HG02938 (cell line): ENCODE data around the gene KRT75.
"Not testable (repeated sequence)": the region's sequence is repeated elsewhere in the genome, so short reads cannot be mapped to it uniquely, and the experiment has no call there.

Experiments
- ATAC-seq: cut with Tn5 transposase; IDR thresholded peaks from one replicate; pipeline ENCODE4 v1.9.1; 2021; ENCODE audit warnings: mild to moderate bottlenecking, moderate library complexity; ENCODE audit not compliant: unreplicated experiment

The KRT75 gene

DNA sequence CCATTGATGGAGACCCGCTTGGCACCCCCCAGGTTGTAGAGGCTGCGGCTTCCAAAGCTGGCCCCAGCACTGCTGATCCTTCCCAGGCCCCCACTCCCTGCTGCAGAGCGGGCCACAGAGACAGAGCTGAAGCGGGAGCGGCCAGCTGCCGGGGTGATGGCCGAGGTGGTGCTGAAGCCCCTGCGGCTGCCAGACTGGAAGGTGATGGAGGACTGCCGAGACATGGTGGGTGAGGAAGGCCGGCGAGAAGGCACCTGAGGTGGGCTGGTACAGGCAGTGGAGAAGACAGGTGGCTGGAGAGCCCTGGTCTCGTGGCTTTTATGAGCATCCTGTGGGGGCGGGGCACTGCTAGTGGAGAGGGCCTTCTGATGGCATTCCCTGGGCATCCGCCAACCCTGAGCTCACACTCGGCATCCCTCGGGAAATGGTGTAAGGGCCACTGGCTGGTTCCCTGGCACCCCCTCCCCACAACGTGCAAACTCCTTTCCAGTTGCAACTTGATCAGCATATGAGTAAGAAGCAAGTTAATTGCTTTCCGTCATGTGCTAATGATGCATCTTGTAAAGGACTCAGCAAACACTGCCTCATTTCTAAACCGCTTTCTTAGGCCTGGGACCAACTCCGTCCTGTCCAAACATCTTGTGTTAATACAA, at the start of gene KRT75:
TSS of gene KRT75 (minus strand) at position 291 of the 653 bp plus-strand sequence. CDS start at position 224, 67 bp downstream.
- no peak for ATAC-seq

DNA sequence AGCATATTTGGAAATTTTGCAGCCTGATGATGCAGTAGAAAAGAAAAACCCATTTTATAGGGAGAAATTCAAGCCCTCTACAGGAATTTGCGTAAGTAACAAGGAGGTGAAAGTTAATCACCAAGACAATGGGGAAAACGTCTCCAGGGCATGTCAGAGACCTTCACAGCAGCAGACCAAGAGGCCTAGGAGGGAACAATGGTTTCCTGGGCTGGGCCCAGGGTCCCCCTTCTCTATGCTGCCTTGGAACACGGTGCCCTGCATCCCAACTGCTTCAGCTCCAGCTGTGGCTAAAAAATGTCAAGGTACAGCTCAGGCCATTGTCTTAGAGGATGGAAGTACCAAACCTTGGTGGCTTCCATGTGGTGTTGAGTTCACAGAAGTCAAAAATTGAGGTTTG, 45.9 kb upstream of the KRT75 start:
- ATAC-seq = no peak

DNA sequence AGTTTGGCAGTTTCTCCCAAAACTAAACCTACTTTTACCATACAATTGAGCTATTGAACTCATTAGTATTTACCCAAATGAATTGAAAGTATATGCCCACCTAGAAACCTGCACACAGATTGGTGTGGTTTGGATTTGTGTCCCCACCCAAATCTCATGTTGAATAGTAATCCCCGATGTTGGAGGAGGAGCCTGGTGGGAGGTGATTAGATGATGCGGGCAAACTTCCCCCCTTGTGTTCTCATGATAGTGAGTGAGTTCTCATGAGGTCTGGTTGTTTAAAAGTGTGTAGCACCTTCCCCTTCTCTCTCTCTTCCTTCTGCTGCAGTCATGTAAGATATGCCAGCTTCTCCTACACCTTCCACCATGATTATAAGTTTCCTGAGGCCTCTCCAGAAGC, 43.5 kb upstream of the KRT75 start:
- no peak for ATAC-seq

DNA sequence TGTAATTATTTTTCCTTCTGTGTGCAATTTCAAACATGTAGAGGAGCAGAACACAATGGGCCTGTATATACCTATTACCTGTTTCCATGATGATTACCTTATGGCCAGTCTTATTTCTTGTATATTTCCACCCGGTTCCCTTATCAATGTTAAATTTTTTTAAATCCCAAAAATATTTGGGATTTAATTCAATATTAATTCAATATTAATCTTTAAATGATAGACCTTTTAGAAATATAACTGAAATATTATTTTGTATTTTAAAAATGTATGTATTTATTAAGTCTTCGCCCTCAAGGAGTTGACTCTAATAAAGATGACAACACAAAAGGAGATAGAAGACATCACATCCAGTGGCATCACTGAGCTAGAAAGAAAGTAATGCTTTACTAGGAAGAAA, 40.0 kb upstream of the KRT75 start:
- no peak for ATAC-seq

DNA sequence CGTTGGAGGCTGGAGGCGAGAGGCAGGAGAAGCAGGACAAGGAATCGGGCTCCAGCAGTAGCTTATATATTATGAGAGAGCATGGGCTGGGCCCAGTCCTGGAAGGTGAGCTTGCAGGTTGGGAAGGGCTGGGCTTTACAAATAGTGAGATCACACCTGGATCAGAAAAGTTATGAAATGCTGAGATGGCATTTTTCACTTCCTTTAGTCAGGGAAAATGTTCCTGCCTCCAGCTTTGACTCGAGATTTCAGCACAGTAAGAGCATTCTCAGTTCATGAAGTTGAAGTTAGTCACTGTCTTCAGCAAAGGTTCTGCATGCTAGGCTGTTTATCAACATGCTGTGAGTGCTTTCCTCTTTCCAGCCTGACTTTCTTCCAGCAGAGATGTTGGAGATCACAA, 39.6 kb upstream of the KRT75 start, which contains the start of gene KRT6C:
TSS of gene KRT6C (minus strand) at position 38 of the 400 bp plus-strand sequence. CDS start 68 bp downstream, outside the sequence.
- no peak for ATAC-seq

DNA sequence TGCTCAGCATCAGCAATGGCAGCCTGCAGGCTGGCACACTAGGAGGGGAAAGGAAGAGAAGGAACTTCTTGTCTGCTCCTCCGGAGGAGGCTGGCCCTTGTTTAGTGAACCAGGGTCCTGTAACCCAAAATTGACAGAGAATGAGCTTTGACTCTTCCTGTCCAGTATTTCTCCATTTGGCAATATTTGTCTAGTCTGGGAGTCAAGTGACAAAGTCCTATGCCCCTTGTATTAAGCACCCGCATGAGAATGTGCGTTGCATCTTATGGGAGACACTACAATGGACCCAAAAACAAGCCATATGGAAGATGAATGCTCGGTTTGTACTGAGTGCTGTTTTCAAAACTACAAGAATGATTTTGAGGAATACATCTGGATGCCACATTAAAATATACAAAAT, 35.7 kb upstream of the KRT75 start:
- no peak for ATAC-seq

DNA sequence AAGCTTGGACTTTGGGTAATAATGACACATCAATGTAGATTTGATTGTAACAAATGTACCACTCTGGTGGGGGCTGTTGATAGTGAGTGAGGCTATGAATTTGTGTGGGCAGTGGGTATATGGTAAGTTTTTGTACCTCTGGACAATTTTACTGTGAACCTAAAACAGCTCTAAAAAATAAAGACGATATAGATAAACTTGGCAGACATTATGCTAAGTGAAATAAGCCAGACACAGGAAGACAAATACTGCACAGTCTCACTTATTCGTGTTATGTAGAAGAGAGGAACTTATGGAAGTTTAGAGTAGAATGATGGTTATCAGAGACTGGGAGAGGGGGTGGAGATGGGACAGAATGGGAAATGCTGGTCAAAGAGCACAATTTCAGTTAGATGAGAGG, 30.7 kb upstream of the KRT75 start:
- no peak for ATAC-seq

DNA sequence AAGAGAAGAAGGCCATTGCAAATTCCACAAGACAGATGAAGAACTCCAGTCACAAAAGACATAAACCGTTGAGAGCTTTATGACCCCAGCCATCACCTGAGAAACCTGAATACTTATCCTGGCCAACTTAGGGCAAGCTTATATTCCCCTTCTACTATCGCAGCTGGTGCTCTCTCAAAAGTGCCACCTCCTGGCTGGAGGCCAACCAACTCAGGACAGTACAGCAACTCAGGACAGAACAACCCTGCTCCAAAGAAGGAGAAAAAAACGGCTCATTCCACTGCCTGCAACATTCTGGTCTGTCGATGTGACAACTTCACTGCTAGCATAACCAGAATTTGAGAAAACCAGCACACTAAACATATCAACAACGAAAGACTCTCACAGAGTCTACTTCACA, 27.5 kb upstream of the KRT75 start:
- no peak for ATAC-seq

DNA sequence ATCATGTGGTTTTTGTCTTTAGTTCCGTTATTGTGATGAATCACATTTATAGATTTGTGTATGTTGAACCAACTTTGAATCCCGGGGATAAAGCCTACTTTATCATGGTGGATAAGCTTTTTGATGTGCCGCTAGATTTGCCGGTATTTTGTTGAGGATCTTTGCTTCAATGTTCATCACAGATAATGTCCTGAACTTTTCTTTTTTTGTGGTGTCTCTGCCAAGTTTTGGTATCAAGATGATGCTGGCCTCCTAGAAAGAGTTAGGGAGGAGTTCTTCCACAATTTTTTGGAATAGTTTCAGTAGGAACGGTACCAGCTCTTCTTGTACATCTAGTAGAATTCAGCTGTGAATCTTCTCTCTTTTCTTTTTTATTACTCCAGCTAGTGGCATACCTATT, 24.7 kb upstream of the KRT75 start:
- no peak for ATAC-seq

DNA sequence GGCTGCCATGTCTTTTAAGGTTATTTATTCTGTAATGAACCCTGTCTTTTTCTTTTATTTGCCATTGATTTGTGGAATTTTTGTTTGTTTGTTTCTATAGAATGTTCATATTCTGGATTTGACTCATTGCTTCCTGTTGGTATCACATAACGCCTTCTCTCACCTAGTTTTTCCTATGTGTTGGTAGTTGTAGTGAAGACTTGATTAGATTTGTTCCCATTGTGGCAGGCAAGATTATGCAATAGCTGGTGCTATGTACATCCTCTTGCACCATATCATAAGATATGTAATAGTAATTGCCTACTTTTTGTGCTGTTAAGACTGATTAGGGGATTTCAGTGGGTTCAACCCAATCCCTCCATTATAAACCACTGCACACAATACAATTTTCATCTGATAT, 21.6 kb upstream of the KRT75 start:
- ATAC-seq = no peak

DNA sequence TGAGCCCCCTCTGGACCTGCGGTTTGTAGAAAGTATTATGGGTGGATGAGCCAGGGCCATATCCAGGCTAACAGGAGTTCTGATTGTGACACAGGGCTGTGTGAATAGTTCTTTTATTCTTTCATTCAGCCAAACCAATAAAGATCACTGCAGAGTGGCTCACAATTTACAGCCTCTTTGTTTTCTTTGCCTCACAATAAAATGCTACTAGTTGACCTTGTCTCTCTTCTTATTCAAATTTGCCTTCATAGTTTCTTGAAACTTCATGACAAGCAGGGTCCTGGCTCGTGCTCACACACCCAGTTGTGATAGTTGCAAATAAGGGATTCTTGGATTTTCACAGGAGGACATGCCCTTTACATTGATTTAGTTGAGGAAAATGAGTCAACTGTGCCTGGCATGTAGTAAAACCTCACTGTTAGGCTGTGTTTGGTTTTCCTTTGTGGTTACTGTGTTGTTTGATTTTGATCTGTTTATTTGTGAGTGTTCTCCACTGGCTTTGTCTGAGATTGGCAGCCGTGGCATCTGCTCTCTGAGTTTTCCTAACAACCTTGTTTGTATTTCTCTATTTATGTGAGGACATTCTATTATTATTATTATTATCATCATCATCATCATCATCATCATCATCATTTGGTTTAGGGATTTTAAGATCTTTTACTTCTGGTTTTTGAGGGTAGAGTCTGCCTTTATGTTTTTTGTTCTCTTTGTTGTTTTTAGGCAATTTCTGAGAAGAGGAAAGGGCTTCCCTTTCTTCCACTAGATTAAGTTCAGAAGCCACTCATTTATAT, 20.4 kb upstream of the KRT75 start:
- no peak for ATAC-seq

DNA sequence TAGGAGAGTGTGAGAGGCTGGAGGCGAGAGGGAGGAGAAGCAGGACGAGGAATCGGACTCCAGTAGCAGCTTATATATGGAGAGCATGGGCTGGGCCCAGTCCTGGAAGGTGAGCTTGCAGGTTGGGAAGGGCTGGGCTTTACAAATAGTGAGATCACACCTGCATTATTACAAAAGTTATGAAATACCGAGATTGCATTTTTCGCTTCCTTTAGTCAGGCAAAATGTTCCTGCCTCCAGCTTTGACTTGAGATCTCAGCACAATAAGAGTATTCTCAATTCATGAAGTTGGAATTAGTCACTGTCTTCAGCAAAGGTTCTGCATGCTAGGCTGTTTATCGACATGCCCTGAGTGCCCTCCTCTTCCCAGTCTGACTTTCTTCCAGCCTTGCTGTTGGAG, 17.9 kb upstream of the KRT75 start, which contains the start of gene KRT6B:
TSS of gene KRT6B (minus strand) at position 46 of the 400 bp plus-strand sequence. CDS start 68 bp downstream, outside the sequence.
- no peak for ATAC-seq

DNA sequence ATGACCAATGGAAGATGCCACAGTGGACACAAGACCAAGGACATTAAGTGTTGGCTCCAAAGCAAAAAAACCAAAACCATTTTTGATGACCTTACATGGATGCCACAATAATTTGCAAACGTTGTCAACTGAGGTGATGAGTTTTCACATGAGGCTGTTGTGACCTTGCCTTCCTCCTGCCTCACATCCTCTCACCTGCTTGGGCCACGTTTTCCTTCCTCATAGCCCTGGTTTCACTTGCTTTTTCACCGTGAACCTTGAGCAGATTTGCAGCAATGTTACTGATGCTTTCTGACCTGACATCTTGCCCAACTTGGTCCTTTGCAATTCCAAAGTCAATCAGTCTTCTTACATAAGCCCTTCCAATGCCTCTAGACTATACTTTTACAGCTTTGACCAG, 14.1 kb upstream of the KRT75 start:
- ATAC-seq = no peak

DNA sequence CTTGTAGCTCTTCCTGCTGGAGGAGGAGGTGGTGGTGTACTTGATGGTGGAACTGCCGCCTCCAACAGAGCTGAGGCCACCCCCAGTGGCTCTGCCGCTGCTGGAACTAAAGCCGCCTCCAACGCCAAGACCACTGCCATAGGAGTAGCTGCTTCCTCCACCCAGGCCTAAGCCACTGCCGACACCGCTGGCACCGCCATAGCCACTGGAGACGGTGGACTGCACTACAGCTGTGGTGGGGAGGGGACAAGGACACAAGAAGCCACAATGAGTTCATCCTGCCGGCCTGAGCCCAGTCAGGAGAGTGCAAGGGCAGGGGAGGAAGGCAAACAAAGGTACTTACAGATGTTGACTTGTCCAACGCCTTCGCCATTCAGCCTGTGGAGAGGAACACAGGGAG, 13.0 kb upstream of the KRT75 start:
- ATAC-seq = not testable (repeated sequence)

DNA sequence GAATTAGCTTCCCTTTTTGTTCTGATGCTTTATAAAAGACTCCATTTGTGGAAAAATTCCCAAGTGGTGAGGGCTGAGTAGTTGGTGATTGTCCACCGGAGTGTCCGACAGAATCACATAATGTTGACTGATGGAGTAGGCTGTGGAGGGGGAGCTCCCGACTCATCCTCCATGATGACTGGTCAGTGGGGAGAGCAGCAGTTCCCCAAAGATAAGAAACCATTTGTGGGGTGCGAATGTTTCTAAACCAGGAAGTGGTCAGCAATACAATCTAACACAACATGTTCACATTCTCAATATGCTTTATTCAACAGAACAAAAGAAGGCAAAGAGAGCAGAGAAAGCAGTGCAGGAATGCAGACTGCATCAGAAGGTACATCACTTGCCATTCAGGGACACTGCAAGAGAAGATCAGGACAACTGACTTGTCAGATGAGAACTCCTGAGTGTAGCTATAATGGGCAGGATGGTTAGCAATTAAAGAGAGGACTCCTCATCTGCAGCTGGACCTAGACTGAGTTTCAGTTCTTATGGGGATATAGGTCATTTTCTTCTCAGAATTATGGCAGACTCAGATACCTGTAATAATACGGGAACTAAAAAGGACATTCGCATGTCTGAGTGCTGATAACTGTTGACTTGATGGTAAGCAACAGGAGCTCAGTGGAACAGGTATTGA, 12.3 kb upstream of the KRT75 start:
- no peak for ATAC-seq

DNA sequence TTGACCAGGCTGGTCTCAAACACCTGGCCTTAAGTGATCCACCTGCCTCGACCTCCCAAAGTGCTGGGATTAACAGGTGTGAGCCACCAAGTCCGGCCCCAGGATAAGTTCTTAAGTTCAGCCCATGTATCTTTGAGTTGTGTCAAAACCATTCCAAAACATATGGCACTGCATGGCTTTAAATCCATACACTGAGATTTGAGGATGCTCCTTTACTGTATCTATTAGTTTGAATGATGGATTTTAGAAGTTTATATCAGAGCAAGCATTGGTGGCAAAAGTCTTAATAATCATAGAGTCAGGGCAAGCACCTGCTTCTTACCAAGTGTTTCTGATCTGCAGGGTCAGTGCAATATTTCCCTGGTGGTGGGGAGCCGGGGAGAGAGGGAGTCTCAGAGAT, 11.7 kb upstream of the KRT75 start:
- no peak for ATAC-seq

DNA sequence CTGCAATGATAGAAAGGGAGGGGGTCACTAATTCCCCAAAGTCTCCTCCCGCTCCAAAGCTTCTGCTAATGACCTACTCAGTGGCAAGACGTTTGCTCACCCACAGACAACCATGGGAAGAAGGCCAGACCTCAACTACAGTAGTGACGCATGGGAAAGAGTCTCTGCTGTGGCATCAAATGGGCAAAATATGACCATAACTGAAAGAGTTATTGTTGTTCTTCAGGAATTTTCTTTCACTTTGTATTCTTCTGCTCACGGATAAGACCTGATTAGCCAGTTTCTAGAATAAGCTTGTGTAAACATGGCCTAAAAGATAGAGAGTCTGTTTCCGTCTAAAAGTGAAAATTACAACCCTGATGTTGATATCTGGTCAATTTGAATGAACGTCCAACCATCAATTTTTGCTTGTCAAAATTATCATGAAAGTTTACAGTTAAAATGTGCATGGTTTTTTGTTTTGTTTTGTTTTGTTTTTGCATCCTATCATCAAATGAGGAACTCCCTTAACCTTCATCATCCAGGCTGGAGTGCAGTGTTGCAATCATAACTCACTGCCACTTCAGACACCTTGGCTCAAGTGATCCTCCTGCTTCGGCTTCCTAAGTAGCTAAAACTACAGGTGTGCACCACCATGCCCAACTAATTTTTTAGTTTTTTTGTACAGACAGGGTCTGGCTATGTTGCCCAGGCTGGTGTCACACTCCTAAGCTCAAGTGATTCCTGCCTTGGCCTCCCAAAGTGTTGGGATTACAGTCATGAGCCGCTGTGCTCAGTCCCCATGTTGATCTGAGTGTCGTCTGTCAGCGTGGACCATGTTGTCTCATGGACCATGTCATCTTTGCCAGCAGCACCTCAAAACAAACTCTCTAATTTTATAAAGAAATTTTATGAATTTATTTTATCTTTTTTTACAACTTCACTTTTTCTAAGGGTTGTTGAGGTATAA, 10.8 kb upstream of the KRT75 start:
- ATAC-seq = no peak

DNA sequence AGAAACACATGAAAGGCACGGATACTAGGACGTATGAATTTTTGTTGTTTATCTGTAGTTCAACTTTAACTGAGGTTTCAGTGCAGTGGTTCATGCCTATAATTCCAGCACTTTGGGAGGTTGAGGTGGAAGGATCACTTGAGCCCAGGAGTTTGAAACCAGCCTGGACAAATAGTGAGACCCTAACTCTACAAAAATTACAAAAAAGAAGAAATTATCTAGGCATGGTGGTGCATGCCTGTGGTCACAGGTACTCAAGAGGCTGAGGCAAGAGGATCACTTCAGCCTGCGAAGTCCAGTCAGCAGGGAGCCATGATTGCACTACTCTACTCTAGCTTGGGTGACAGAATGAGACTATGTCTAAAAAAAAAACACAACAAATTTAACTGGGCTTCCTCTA, 9.8 kb upstream of the KRT75 start:
- no peak for ATAC-seq

DNA sequence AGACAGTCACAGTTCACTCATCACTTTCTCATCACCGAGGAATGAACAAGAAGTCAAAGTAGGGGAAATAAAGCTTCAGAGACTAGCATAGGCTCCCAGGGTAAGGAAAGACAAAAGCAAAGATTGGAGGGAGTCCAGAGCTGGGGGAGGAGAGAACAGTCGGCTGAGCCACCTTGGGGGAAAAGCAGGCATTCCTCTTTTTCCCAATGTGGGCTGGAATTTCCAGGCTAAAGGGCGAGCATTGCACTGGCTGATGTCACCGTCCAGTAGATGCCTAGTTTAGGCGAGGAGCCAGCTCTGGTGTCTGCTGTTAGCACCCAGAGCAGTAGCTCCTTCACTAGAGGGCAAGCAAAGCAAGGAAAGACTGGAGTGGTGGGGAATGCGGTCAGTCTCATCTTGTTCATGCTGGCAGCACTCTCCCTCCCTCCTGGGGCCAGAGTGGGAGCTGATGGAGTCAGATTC, 8.5 kb upstream of the KRT75 start:
- no peak for ATAC-seq

DNA sequence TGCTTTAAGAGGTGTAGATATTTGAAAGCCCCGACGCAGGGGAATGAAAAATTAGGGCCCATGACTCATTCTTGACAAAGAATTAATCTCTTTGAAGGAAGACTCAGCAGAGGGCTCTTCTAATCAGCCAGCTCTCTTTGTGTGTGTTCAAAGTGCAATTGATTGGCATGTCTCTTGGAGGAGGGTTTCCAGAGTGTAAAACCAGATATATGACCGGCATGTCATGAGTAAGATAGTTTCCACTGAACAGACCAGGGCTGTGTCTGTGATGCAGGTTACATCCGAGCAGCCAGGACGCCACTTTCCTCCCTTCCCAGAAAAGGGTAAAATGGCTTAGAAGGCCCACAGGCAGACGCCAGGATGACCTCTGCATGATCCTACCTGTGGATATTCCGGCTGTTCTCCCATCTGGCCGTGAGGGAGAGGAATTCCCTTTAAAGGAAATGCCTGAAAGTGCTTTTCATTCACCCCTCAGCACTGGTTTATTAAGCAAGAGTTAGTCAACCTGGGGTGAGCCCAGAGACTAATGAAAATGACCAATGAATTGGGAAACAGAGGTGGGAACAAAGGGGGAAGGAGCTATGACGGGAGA, 7.2 kb upstream of the KRT75 start:
- no peak for ATAC-seq
